ENCODE measurements around the gene USP46.

USP46 gene

DNA sequence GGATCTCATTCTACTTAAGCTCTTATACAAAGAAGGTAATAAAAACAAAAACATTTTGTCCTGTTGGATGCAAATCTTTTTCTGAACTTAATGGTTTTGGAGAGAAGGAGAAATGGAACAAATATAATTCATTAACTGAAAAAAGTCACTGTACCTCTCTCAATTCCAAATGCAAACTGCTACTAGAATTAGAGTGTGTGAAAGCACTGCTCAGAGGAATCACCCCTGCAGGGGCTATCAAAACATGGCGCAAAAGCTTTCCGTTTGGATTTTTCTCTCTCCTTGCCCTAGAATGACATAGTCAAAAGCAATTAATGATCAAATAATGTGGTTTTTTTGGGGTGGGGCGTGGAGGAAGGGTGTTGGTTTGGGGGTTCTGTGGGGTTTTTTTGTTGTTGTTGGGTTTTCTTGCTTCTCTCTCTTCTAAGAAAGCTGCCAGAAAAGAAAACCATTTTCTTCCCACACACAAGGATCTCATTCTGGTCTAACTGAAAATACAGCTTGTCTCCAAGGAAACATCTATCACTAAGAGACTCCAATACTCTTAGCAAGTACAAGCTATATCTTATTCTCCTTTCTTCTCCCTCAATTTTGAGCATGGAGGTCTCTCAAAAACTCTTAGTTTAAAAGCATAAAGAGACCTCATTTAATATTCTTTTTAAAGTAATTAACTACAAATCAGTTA is 41.6 kb downstream of the USP46 start:
- TF ChIP-seq POLR2AphosphoS5 (IDR thresholded peaks at IDR 0.05; ENCODE audit: low read depth), result no peak
- TF ChIP-seq GABPA (IDR thresholded peaks at IDR 0.05; ENCODE audit: low read depth), result no peak
- TF ChIP-seq SPI1 (IDR thresholded peaks at IDR 0.05; ENCODE audit: borderline replicate concordance, low read depth), result no peak
- TF ChIP-seq CTCF (IDR thresholded peaks at IDR 0.05; ENCODE audit: insufficient read depth, low read length), result no peak
- TF ChIP-seq, protein P1, sequence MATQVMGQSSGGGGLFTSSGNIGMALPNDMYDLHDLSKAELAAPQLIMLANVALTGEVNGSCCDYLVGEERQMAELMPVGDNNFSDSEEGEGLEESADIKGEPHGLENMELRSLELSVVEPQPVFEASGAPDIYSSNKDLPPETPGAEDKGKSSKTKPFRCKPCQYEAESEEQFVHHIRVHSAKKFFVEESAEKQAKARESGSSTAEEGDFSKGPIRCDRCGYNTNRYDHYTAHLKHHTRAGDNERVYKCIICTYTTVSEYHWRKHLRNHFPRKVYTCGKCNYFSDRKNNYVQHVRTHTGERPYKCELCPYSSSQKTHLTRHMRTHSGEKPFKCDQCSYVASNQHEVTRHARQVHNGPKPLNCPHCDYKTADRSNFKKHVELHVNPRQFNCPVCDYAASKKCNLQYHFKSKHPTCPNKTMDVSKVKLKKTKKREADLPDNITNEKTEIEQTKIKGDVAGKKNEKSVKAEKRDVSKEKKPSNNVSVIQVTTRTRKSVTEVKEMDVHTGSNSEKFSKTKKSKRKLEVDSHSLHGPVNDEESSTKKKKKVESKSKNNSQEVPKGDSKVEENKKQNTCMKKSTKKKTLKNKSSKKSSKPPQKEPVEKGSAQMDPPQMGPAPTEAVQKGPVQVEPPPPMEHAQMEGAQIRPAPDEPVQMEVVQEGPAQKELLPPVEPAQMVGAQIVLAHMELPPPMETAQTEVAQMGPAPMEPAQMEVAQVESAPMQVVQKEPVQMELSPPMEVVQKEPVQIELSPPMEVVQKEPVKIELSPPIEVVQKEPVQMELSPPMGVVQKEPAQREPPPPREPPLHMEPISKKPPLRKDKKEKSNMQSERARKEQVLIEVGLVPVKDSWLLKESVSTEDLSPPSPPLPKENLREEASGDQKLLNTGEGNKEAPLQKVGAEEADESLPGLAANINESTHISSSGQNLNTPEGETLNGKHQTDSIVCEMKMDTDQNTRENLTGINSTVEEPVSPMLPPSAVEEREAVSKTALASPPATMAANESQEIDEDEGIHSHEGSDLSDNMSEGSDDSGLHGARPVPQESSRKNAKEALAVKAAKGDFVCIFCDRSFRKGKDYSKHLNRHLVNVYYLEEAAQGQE (IDR thresholded peaks at IDR 0.05; ENCODE audit: insufficient replicate concordance, low read depth), result no peak
- no peak overlapping the region for H3K27ac ChIP-seq (replicated peaks)
- DNase-seq (ENCODE audit: low read depth in 1 of 2, low spot score in 1 of 2), result no peak
- no peak overlapping the region for H3K4me3 ChIP-seq (replicated peaks; ENCODE audit: insufficient read depth, low read length)
- H3K27me3 ChIP-seq (ENCODE audit: insufficient read depth, poor library complexity, severe bottlenecking), result no peaks in the 10 kb centered on the region

DNA sequence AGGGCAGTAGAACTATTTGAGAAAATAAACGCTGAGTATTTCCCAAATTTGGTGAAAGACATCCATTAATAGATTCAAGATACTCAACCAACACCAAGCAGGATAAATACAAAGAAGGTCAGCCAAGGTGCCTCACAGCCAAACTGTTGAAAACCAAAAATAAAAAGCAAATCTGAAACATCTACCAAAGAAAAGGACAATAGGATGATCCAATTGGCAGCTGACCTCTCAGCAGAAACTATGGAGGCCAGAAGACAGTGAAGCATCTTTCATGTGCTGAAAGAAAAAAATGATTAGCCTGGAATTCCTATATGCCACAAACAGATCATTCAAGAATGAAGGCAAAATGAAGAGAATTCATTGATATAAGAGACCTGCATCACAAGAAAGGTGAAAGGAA is 44.9 kb downstream of the USP46 start:
- no peak overlapping the region for H3K27ac ChIP-seq (replicated peaks)
- H3K27me3 ChIP-seq (ENCODE audit: insufficient read depth, poor library complexity, severe bottlenecking), result no peaks in the 10 kb centered on the region
- no peak overlapping the region for H3K4me3 ChIP-seq (replicated peaks; ENCODE audit: insufficient read depth, low read length)
- DNase-seq (ENCODE audit: low read depth in 1 of 2, low spot score in 1 of 2), result no peak
- TF ChIP-seq, protein P1 (IDR thresholded peaks at IDR 0.05; ENCODE audit: insufficient replicate concordance, low read depth), result no peak
- no peak for TF ChIP-seq CTCF (IDR thresholded peaks at IDR 0.05; ENCODE audit: insufficient read depth, low read length)
- no peak for TF ChIP-seq SPI1 (IDR thresholded peaks at IDR 0.05; ENCODE audit: borderline replicate concordance, low read depth)
- TF ChIP-seq POLR2AphosphoS5 (IDR thresholded peaks at IDR 0.05; ENCODE audit: low read depth), result no peak

GRCh38 chr4:52612341-52612740 is 46.8 kb downstream of the USP46 start:
- no peak overlapping the region for H3K4me3 ChIP-seq (replicated peaks; ENCODE audit: insufficient read depth, low read length)
- no peaks in the 10 kb centered on the region for H3K27me3 ChIP-seq (ENCODE audit: insufficient read depth, poor library complexity, severe bottlenecking)
- no peak for DNase-seq (ENCODE audit: low read depth in 1 of 2, low spot score in 1 of 2)
- no peak overlapping the region for H3K27ac ChIP-seq (replicated peaks)
- TF ChIP-seq POLR2AphosphoS5 (IDR thresholded peaks at IDR 0.05; ENCODE audit: low read depth) (no peak), GABPA (IDR thresholded peaks at IDR 0.05; ENCODE audit: low read depth) (no peak), CTCF (IDR thresholded peaks at IDR 0.05; ENCODE audit: insufficient read depth, low read length) (no peak), SPI1 (IDR thresholded peaks at IDR 0.05; ENCODE audit: borderline replicate concordance, low read depth) (no peak)
- TF ChIP-seq, protein P1 (IDR thresholded peaks at IDR 0.05; ENCODE audit: insufficient replicate concordance, low read depth), result no peak

Data from HL-60 (cell line).